ENCODE measurements around the gene FAM47E.

FAM47E gene

GRCh38 chr4:76305033-76305687 is 53.6 kb downstream of the FAM47E start:
- POLR2A ChIA-PET, result no interaction called here

GRCh38 chr4:76305971-76306881 is 54.7 kb downstream of the FAM47E start, which contains the start of gene STBD1:
TSS of gene STBD1 (plus strand) at chr4:76306733. CDS start at chr4:76306770, 37 bp downstream.
- H3K27ac ChIP-seq (ENCODE audit: extremely low read depth, low read depth, low read length), result peak within 1 kb of the TSS; percentile 75; the same call in 1 of the 2 replicates
- CTCF ChIA-PET, result interaction anchor here (0.6 to 4.1 kb wide), 15 partner anchors 10 to 126 kb away, joined by 3 to 28 read pairs (median 3); no protein-coding TSS in a partner anchor
- peak; percentile 49; the same call in 1 of the 2 replicates for TF ChIP-seq ZIC2 (tag by site-specific recombination; IDR thresholded peaks at IDR 0.05)
- TF ChIP-seq SP2 (tag by site-specific recombination; IDR thresholded peaks at IDR 0.05), result peak; percentile 65
- no peak for TF ChIP-seq ZNF660 (tag by site-specific recombination; IDR thresholded peaks at IDR 0.05)
- TF ChIP-seq ZNF391 (tag by site-specific recombination; IDR thresholded peaks at IDR 0.05; ENCODE audit: borderline replicate concordance, low read depth), result no peak; the same call in 1 of the 2 replicates
- TF ChIP-seq ZFP69B (tag by site-specific recombination; IDR thresholded peaks at IDR 0.05), result 0 out of 2 replicates have a peak, but pooled peaks have one; percentile 21
- TF ChIP-seq ZSCAN5A (tag by site-specific recombination; IDR thresholded peaks at IDR 0.05), result peak; percentile 53; the same call in 1 of the 2 replicates
- no peak for TF ChIP-seq ZNF560 (tag by site-specific recombination; IDR thresholded peaks at IDR 0.05; ENCODE audit: borderline replicate concordance)
- no peak for TF ChIP-seq FEZF1 (tag by site-specific recombination; IDR thresholded peaks at IDR 0.05)
- TF ChIP-seq ZNF174 (tag by site-specific recombination; IDR thresholded peaks at IDR 0.05), result no peak
- peak; percentile 55 for TF ChIP-seq ZEB2 (tag by site-specific recombination; IDR thresholded peaks at IDR 0.05)
- TF ChIP-seq EGR2 (tag by site-specific recombination; IDR thresholded peaks at IDR 0.05; ENCODE audit: low read depth), result peak; percentile 20
- no peak for TF ChIP-seq ZNF580 (tag by site-specific recombination; IDR thresholded peaks at IDR 0.05)
- TF ChIP-seq ZBTB8A (tag by site-specific recombination; IDR thresholded peaks at IDR 0.05), result peak; percentile 96
- peak; percentile 93 for TF ChIP-seq ZNF501 (tag by site-specific recombination; IDR thresholded peaks at IDR 0.05)
- no peak for TF ChIP-seq SCRT2 (tag by site-specific recombination; IDR thresholded peaks at IDR 0.05)
- peak; percentile 15; the same call in 1 of the 2 replicates for TF ChIP-seq GLIS1 (tag by site-specific recombination; IDR thresholded peaks at IDR 0.05)

More at GRCh38 chr4:76305033-76305687, 53.6 kb downstream of the FAM47E start:
- H3K4me3 ChIP-seq (ENCODE audit: low read depth, low read length), result no peak overlapping the region
- CTCF ChIA-PET, result interaction anchor here (1.0 to 4.1 kb wide), 2 partner anchors 26 to 72 kb away, joined by 3 to 28 read pairs; no protein-coding TSS in a partner anchor
- no peaks in the 10 kb centered on the region for H3K9me3 ChIP-seq (ENCODE audit: control insufficient read depth, insufficient read depth, low read depth, low read length)
- no peaks in the 10 kb centered on the region for H3K4me1 ChIP-seq (ENCODE audit: control insufficient read depth, insufficient read depth, low read length)
- peaks cover 0 to 12% of the 10 kb centered on the region in 2 experiments; a peak in 1 of 3 replicates for H3K36me3 ChIP-seq (ENCODE audit: control insufficient read depth in 2 of 2, insufficient read depth in 1 of 2, low read length in 2 of 2)
- H3K27ac ChIP-seq (ENCODE audit: extremely low read depth, low read depth, low read length), result no peak overlapping the region
- TF ChIP-seq ZNF704 (tag by site-specific recombination; IDR thresholded peaks at IDR 0.05) (no peak), ZNF2 (tag by site-specific recombination; IDR thresholded peaks at IDR 0.05) (no peak), SETDB1 (IDR thresholded peaks at IDR 0.05; ENCODE audit: insufficient read length, low read length) (no peak), ZNF175 (tag by site-specific recombination; IDR thresholded peaks at IDR 0.05) (no peak), ZNF596 (tag by site-specific recombination; IDR thresholded peaks at IDR 0.05) (no peak), ZNF660 (tag by site-specific recombination; IDR thresholded peaks at IDR 0.05) (no peak), ZNF48 (tag by site-specific recombination; IDR thresholded peaks at IDR 0.05) (no peak), ZBTB10 (tag by site-specific recombination; IDR thresholded peaks at IDR 0.05) (no peak)

More at GRCh38 chr4:76305971-76306881, 54.7 kb downstream of the FAM47E start, which contains the start of gene STBD1:
- peak within 1 kb of the TSS; percentile 66 for H3K4me3 ChIP-seq (ENCODE audit: low read depth, low read length)
- H3K36me3 ChIP-seq (ENCODE audit: control insufficient read depth in 2 of 2, insufficient read depth in 1 of 2, low read length in 2 of 2), result peaks cover 0 to 17% of the 10 kb centered on the region in 2 experiments; a peak in 1 of 3 replicates
- H3K9me3 ChIP-seq (ENCODE audit: control insufficient read depth, insufficient read depth, low read depth, low read length), result no peaks in the 10 kb centered on the region
- POLR2A ChIA-PET, result interaction anchor here (1.0 to 1.3 kb wide), 5 partner anchors 27 to 852 kb away, joined by 3 to 6 read pairs (median 3); no protein-coding TSS in a partner anchor
- no peaks in the 10 kb centered on the region for H3K4me1 ChIP-seq (ENCODE audit: control insufficient read depth, insufficient read depth, low read length)

All from HEK293 (cell line).